GM23248 (cell line): ENCODE data around the gene CDK9. TPM values are rescaled to one million over a fixed set of nuclear protein-coding genes. Genes with fewer than 3 reads are reported as not detected.

Experiments
- DNase-seq: peaks from one replicate; pipeline ENCODE4 v3.0.0-alpha.2; 2015
- H2AFZ ChIP-seq: fragments of 200-600 bp; sonication (generic); 2 replicates; pipeline ENCODE4 v1.6.1; 2016; ENCODE audit warnings: antibody characterized with exemption
- H3F3A ChIP-seq: fragments of 200-600 bp; sonication (generic); 2 replicates; pipeline ENCODE4 v1.6.1; 2016; ENCODE audit warnings: mild to moderate bottlenecking, antibody characterized with exemption, mixed run types; ENCODE audit not compliant: insufficient read depth
- H3K27ac ChIP-seq: fragments of 200-600 bp; sonication (generic); 2 replicates; pipeline ENCODE4 v1.5.1; 2016; ENCODE audit warnings: mild to moderate bottlenecking
- H3K27me3 ChIP-seq: fragments of 200-600 bp; sonication (generic); replicated peaks from 2 replicates; pipeline ENCODE4 v1.6.1; 2016; ENCODE audit warnings: mild to moderate bottlenecking; ENCODE audit not compliant: insufficient read depth
- H3K36me3 ChIP-seq: fragments of 200-600 bp; sonication (generic); 2 replicates; pipeline ENCODE4 v1.6.1; 2016; ENCODE audit warnings: low read depth, mild to moderate bottlenecking
- H3K4me1 ChIP-seq: fragments of 200-600 bp; sonication (generic); 2 replicates; pipeline ENCODE4 v1.6.1; 2016; ENCODE audit warnings: mild to moderate bottlenecking; ENCODE audit not compliant: insufficient read depth
- H3K4me2 ChIP-seq: fragments of 200-600 bp; sonication (generic); one replicate; pipeline ENCODE4 v1.6.1; 2016; ENCODE audit warnings: mild to moderate bottlenecking; ENCODE audit not compliant: unreplicated experiment
- H3K4me3 ChIP-seq: fragments of 200-600 bp; sonication (generic); 2 replicates; pipeline ENCODE4 v1.5.1; 2016; ENCODE audit warnings: mild to moderate bottlenecking
- H3K79me2 ChIP-seq: fragments of 200-600 bp; sonication (generic); 2 replicates; pipeline ENCODE4 v1.6.1; 2016; ENCODE audit warnings: mild to moderate bottlenecking; ENCODE audit not compliant: insufficient read depth
- H3K9ac ChIP-seq: fragments of 200-600 bp; sonication (generic); 2 replicates; pipeline ENCODE4 v1.6.1; 2016; ENCODE audit warnings: mild to moderate bottlenecking
- H3K9me2 ChIP-seq: fragments of 200-600 bp; sonication (generic); 2 replicates; pipeline ENCODE4 v1.6.1; 2016; ENCODE audit warnings: mixed run types, mild to moderate bottlenecking, moderate library complexity; ENCODE audit not compliant: insufficient read depth
- H3K9me3 ChIP-seq: fragments of 200-600 bp; sonication (generic); one replicate; pipeline ENCODE4 v1.6.1; 2017; ENCODE audit warnings: low read depth
- H4K20me1 ChIP-seq: fragments of 200-600 bp; sonication (generic); 2 replicates; pipeline ENCODE4 v1.6.0; 2016; ENCODE audit not compliant: insufficient read depth
- EZH2 ChIP-seq: fragments of 200-600 bp; sonication (generic); IDR thresholded peaks from 2 replicates; pipeline ENCODE4 v1.6.1; 2018; ENCODE audit warnings: antibody characterized with exemption, mild to moderate bottlenecking; ENCODE audit not compliant: insufficient read depth, poor library complexity, severe bottlenecking
- EZH2phosphoT487 ChIP-seq: fragments of 200-600 bp; sonication (generic); IDR thresholded peaks from 2 replicates; pipeline ENCODE4 v1.6.1; 2018; ENCODE audit warnings: antibody characterized with exemption, moderate library complexity, mild to moderate bottlenecking, low read depth; ENCODE audit not compliant: insufficient read depth
- WGBS, 2 experiments: methylation state at CpG; one replicate each; pipeline ENCODE4 v1.1.6; 2015 to 2017; ENCODE audit warnings: low lambda C conversion rate in 2 of 2, low coverage in 1 of 2; ENCODE audit errors: missing lambda C conversion rate in 2 of 2; 5-methylcytosine and 5-hydroxymethylcytosine counted together
- in situ Hi-C: fragments of 300-500 bp; cut with MboI; formaldehyde crosslinking; loops from 2 replicates; pipeline ENCODE4 v1.15.0; 2020
- polyA plus RNA-seq: library from polyadenylated mRNA; unstranded; fragments of >200 nt; fragmentation: Nextera tagmentation; extraction: Ambion mirVana; gene quantifications from 2 replicates; pipeline ENCODE4 v1.2.1, GENCODE V29; 2016
- total RNA-seq: library from RNA; depleted of rRNA; stranded (reverse); fragments of >200 nt; shearing (Covaris generic); gene quantifications from 2 replicates; pipeline ENCODE4 v1.2.3, GENCODE V29; 2014

CDK9 gene
- total and polyA plus RNA-seq, 2 experiments from 2014 or later, result 43.7 to 59.7 TPM

DNA sequence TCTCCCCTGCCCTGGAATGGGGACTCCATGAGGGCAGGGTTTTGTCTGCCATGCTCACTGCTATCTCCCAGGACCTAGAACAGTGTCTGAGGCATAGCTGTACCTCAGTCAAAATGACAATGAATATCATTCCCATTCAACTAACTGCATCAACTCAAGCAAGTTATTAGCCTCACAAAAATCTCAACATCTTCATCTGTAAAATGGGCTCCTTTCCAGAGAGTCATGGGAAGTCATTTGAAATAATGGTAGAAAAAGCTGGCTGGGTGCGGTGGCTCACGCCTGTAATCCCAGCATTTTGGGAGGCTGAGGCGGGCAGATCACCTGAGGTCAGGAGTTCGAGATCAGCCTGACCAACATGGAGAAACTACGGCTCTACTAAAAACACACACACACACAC lies 16.7 kb upstream of the CDK9 start:
- H3K4me1 ChIP-seq, result 0 out of 2 replicates have a peak, but pooled peaks cover 4% of the 10 kb centered on the region

DNA sequence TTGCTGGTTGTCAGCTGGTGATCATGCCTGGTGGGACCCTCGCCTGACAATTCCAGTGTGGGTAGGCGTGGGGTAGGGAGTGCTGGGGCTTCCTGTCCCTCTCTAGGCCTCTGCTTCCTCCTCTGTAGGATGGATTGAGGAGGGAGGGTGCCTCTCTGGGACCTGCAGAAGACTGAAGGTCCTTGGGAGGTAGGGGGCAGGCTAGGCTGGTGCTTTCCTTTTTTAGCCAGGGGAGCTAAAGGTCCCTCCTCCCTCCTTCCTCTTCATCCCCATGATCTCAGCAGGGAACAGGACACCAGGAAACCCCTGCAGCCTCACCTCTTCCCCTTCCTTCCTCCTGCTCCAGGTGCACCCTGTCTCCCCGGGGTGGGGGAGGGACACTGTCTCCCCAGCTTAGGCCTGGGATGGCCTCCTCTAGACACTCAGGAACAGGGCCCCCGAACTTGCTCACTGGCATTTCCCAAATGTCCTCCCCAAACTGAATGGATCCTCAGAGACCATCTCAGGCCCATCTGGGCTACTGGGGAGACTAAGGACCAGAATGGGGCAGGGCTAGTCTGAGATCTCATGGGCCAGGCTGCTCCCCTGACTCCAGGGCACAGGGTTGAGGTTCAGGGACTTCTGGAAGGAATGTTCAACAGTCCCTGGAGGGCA lies 15.8 kb upstream of the CDK9 start:
- no peak overlapping the region for H3K9ac ChIP-seq
- in situ Hi-C loops, result no loop called here
- H3K27ac ChIP-seq, result no peak overlapping the region
- no peak overlapping the region for H3K4me3 ChIP-seq
- 62 to 73% methylated on average over 4 of the region's 4 CpGs for WGBS, 2 experiments
- no peaks in the 10 kb centered on the region for H3K27me3 ChIP-seq
- no peaks in the 10 kb centered on the region for H3K79me2 ChIP-seq
- H3K4me2 ChIP-seq, result no peak overlapping the region
- no peaks in the 10 kb centered on the region for H3K36me3 ChIP-seq
- TF ChIP-seq EZH2 (no peak), EZH2phosphoT487 (no peak)
- no peaks in the 10 kb centered on the region for H3K9me2 ChIP-seq
- H2AFZ ChIP-seq, result no peak overlapping the region
- no peak for DNase-seq
- H3F3A ChIP-seq, result 0 out of 2 replicates have a peak, but pooled peaks cover 3% of the 10 kb centered on the region
- H3K9me3 ChIP-seq, result no peaks in the 10 kb centered on the region
- H3K4me1 ChIP-seq, result 0 out of 2 replicates have a peak, but pooled peaks cover 4% of the 10 kb centered on the region
- no peaks in the 10 kb centered on the region for H4K20me1 ChIP-seq

More for the DNA sequence above, 16.7 kb upstream of the CDK9 start:
- Histone ChIP-seq H3K4me2 (no peak overlapping the region), H3K4me3 (no peak overlapping the region), H4K20me1 (no peaks in the 10 kb centered on the region), H2AFZ (no peak overlapping the region), H3K9me3 (no peaks in the 10 kb centered on the region), H3K27me3 (no peaks in the 10 kb centered on the region), H3K9me2 (no peaks in the 10 kb centered on the region), H3K79me2 (no peaks in the 10 kb centered on the region), H3K36me3 (no peaks in the 10 kb centered on the region), H3K27ac (no peak overlapping the region), H3K9ac (no peak overlapping the region), H3F3A (0 out of 2 replicates have a peak, but pooled peaks cover 3% of the 10 kb centered on the region)
- DNase-seq, result no peak
- TF ChIP-seq EZH2phosphoT487 (no peak), EZH2 (no peak)
- in situ Hi-C loops, result no loop called here
- 95 to 96% methylated on average over 5 of the region's 5 CpGs for WGBS, 2 experiments

DNA sequence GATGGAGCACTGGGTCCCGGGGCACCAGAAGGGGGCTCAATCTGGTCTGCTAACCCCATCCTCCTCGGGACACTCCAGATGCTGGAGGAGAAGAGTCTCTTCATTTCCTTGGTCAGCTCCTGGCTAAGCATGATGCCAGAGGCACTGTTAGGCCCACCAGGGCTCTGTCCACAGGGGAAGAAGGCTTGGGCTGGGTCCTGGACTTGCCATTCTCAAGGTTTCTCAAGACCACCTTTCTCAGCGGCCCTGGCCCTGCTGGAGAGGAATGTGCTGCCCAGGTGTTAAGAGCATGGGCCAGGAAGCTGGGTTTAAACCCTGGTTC lies 15.3 kb upstream of the CDK9 start:
- TF ChIP-seq EZH2 (no peak), EZH2phosphoT487 (no peak)
- Histone ChIP-seq H3K9me3 (no peaks in the 10 kb centered on the region), H3K36me3 (no peaks in the 10 kb centered on the region), H3K4me2 (no peak overlapping the region), H3K4me1 (0 out of 2 replicates have a peak, but pooled peaks cover 4% of the 10 kb centered on the region), H3K9me2 (no peaks in the 10 kb centered on the region), H3K27ac (no peak overlapping the region), H3F3A (0 out of 2 replicates have a peak, but pooled peaks cover 3% of the 10 kb centered on the region), H3K79me2 (no peaks in the 10 kb centered on the region), H3K4me3 (peak overlapping the region; percentile 69; the same call in 1 of the 2 replicates), H3K9ac (no peak overlapping the region), H4K20me1 (no peaks in the 10 kb centered on the region), H2AFZ (peak overlapping the region; percentile 75; the same call in 1 of the 2 replicates), H3K27me3 (no peaks in the 10 kb centered on the region)
- in situ Hi-C loops, result no loop called here
- no peak for DNase-seq
- 45 to 73% methylated on average over 3 of the region's 3 CpGs for WGBS, 2 experiments

DNA sequence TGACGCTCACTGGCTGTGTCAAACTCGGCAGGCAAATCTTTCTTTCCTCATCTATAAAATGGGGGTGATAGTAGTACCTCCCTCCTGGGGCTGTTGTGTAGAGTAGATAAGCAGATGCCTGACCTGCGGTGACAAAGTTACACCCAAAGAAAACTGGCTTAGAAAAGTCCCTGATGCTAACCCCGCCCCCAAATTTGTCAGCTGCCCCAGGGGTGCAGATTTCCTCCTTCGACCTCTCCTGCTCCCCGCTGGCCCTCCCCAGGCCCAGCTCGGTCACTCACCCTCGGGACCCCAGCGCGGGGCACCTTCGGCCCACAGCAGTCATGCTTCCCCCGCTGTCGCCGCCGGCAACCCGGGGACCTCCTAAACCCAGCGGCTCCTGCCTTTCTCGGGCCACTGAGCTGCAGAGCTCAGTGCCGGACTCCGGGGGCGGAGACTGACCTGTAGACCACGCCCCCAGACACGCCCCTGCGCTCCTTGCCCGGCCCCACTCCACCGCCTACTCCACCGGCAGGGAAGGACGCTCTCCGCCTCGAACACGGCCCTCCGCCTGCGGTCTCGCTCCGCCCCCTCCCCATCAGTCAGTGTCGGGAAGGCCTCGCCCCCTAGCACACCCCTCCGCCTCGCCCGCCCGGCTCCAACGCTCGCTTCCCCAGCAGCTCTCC lies 14.8 kb upstream of the CDK9 start:
- no peaks in the 10 kb centered on the region for H3K9me2 ChIP-seq
- H3K4me1 ChIP-seq, result 0 out of 2 replicates have a peak, but pooled peaks cover 4% of the 10 kb centered on the region
- peak overlapping the region; percentile 75 for H2AFZ ChIP-seq
- peak overlapping the region; percentile 87 for H3K4me2 ChIP-seq
- H3K27ac ChIP-seq, result no peak overlapping the region
- in situ Hi-C loops, result no loop called here
- H3K9me3 ChIP-seq, result no peaks in the 10 kb centered on the region
- TF ChIP-seq EZH2phosphoT487 (no peak), EZH2 (no peak)
- H3K9ac ChIP-seq, result no peak overlapping the region
- H3F3A ChIP-seq, result 0 out of 2 replicates have a peak, but pooled peaks cover 3% of the 10 kb centered on the region
- H3K36me3 ChIP-seq, result no peaks in the 10 kb centered on the region
- 13 to 18% methylated on average over 34 to 39 of the region's 43 CpGs for WGBS, 2 experiments
- DNase-seq, result peak; percentile 96
- no peaks in the 10 kb centered on the region for H4K20me1 ChIP-seq
- peak overlapping the region; percentile 69 for H3K4me3 ChIP-seq
- no peaks in the 10 kb centered on the region for H3K27me3 ChIP-seq
- no peaks in the 10 kb centered on the region for H3K79me2 ChIP-seq
